Measurements from ENCODE around the gene C1QTNF1.
"Not testable (repeated sequence)": the region's sequence is repeated elsewhere in the genome, so short reads cannot be mapped to it uniquely, and the experiment has no call there.

C1QTNF1 gene

GRCh38 chr17:79057737-79058385 is 33.9 kb downstream of the C1QTNF1 start:
- DNase-seq = no peak

GRCh38 chr17:79062691-79063090 is 38.7 kb downstream of the C1QTNF1 start:
- no peak for DNase-seq

GRCh38 chr17:79064026-79064425 is 40.1 kb downstream of the C1QTNF1 start:
- peak; percentile 41 for DNase-seq

GRCh38 chr17:79065105-79065670 is 41.2 kb downstream of the C1QTNF1 start:
- peak; percentile 80 for DNase-seq

- peak; percentile 21 for DNase-seq
Measured at GRCh38 chr17:79066963-79067362, 43.0 kb downstream of the C1QTNF1 start.

- peak; percentile 28 for DNase-seq
Measured at GRCh38 chr17:79070266-79070880, 46.4 kb downstream of the C1QTNF1 start.

- DNase-seq = peak; percentile 51
Measured at GRCh38 chr17:79071161-79071740, 47.3 kb downstream of the C1QTNF1 start.

GRCh38 chr17:79072544-79072943 is 48.6 kb downstream of the C1QTNF1 start:
- peak; percentile 50 for DNase-seq

- DNase-seq = peak; percentile 57
Measured at GRCh38 chr17:79073016-79073705, 49.2 kb downstream of the C1QTNF1 start.

- peak; percentile 54 for DNase-seq
Measured at GRCh38 chr17:79073706-79074088, 49.7 kb downstream of the C1QTNF1 start.

- DNase-seq = not testable (repeated sequence)
Measured at GRCh38 chr17:79074121-79074648, 50.2 kb downstream of the C1QTNF1 start.

- DNase-seq = peak; percentile 97
Measured at GRCh38 chr17:79074649-79075445, 50.9 kb downstream of the C1QTNF1 start, which contains the start of gene ENGASE. Gene ENGASE, plus strand, starts transcription at chr17:79074824. Its CDS starts 121 bp downstream, at chr17:79074945.

GRCh38 chr17:79075446-79075750 is 51.4 kb downstream of the C1QTNF1 start:
- no peak for DNase-seq

- peak; percentile 51 for DNase-seq
Measured at GRCh38 chr17:79075861-79076406, 52.0 kb downstream of the C1QTNF1 start.

- no peak for DNase-seq
Measured at GRCh38 chr17:79077587-79077986, 53.6 kb downstream of the C1QTNF1 start.

GRCh38 chr17:79078476-79079190 is 54.7 kb downstream of the C1QTNF1 start:
- DNase-seq = no peak

- DNase-seq = no peak
Measured at GRCh38 chr17:79079421-79080200, 55.6 kb downstream of the C1QTNF1 start.

GRCh38 chr17:79080349-79080748 is 56.4 kb downstream of the C1QTNF1 start:
- DNase-seq = no peak

- no peak for DNase-seq
Measured at GRCh38 chr17:79080761-79081290, 56.9 kb downstream of the C1QTNF1 start.
